Muscle layer of colon (tissue), 2 donors: ENCODE data around the gene C8B.

Experiments
- H3K27ac ChIP-seq: one replicate; pipeline ENCODE4 v1.7.0; 2013; ENCODE audit warnings: low read depth, mild to moderate bottlenecking, low read length, moderate library complexity
- H3K27me3 ChIP-seq, 2 donors: one replicate each; pipeline ENCODE4 v1.7.0; 2013; ENCODE audit warnings: low read length in 2 of 2, mild to moderate bottlenecking in 2 of 2; ENCODE audit not compliant: insufficient read depth in 2 of 2, control insufficient read depth in 1 of 2
- H3K36me3 ChIP-seq: one replicate; pipeline ENCODE4 v1.7.0; 2013; ENCODE audit warnings: mild to moderate bottlenecking, low read length; ENCODE audit not compliant: insufficient read depth
- H3K4me1 ChIP-seq: one replicate; pipeline ENCODE4 v1.7.0; 2013; ENCODE audit warnings: mild to moderate bottlenecking, low read length; ENCODE audit not compliant: insufficient read depth
- H3K4me3 ChIP-seq, 2 donors: one replicate each; pipeline ENCODE4 v1.7.0; 2013; ENCODE audit warnings: low read length in 2 of 2, low read depth in 1 of 2, mild to moderate bottlenecking in 1 of 2, moderate library complexity in 1 of 2
- H3K9ac ChIP-seq: one replicate; pipeline ENCODE4 v1.7.0; 2013; ENCODE audit warnings: low read length
- H3K9me3 ChIP-seq: one replicate; pipeline ENCODE4 v1.7.0; 2013; ENCODE audit warnings: mild to moderate bottlenecking, low read length
- donor health status: abdominal sarcoma.
- donor health status: Adenocarcinoma of cecum.

The C8B gene

DNA sequence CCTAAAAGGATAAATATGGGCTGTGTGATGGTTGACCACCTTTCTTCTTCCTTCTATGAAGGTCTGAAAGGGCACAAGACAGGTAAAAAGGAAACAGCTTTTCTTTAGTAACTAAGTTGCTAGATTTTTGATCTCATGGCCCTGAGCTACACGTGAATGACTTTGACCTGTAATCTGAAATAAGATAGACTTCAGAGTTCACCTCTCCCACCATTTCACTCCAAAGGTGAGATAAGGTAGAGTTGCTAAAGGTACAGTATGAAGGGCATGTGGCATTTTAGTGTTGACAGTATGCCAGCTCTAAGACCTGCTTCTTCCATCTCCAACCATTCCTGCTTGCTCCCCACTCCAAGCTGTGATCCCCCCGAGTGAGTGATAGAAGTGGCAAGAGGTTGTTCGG lies 25.8 kb upstream of the C8B start:
- H3K36me3 ChIP-seq, result no peaks in the 10 kb centered on the region
- no peak overlapping the region for H3K4me3 ChIP-seq
- H3K4me1 ChIP-seq, result no peaks in the 10 kb centered on the region
- no peaks in the 10 kb centered on the region for H3K9me3 ChIP-seq
- H3K9ac ChIP-seq, result no peak overlapping the region
- no peaks in the 10 kb centered on the region for H3K27me3 ChIP-seq
- H3K27ac ChIP-seq, result no peak overlapping the region

DNA sequence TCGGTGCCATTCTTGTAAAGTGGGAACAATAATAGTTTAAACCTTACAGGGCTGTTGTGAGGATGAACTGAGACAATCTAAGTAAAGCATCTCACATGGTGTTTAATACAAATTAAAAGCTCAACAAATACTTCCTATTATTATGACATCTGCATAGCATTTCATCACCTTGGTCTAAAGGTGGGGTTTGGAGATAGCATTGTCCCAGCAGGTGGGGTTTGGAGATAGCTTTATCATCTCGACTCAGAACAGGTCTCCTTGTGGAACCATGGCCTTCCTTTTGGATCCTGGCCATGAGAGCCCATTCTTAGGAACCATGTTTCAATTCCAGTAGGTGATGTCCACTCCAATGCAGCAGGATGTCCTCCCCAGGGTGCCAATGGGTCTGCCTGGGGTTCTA lies 20.6 kb upstream of the C8B start:
- H3K36me3 ChIP-seq, result no peaks in the 10 kb centered on the region
- H3K9ac ChIP-seq, result no peak overlapping the region
- no peaks in the 10 kb centered on the region for H3K27me3 ChIP-seq
- no peaks in the 10 kb centered on the region for H3K4me1 ChIP-seq
- no peak overlapping the region for H3K27ac ChIP-seq
- no peaks in the 10 kb centered on the region for H3K9me3 ChIP-seq
- H3K4me3 ChIP-seq, result no peak overlapping the region

DNA sequence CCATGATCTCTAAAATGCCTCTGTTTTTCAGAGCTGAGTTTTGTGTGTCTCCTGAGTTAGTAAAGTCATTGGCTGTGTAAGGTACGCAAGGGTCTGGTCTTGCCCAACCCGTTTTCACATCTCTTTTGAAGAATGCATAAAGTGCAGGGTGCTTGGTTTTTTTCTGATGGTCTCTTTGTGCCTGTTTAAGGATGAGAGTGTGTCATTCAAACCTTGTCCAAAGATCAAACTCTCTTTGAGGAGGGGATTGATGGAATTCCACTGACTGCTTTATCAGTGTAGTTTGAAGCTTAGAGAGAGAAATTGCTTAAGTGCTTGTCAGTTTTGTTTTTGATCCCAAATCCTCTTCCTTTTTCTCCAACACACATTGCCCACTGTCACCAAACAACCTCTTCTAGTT lies 20.0 kb upstream of the C8B start:
- Histone ChIP-seq H3K27ac (no peak overlapping the region), H3K4me1 (no peaks in the 10 kb centered on the region), H3K36me3 (no peaks in the 10 kb centered on the region), H3K9me3 (no peaks in the 10 kb centered on the region), H3K27me3 (no peaks in the 10 kb centered on the region), H3K4me3 (no peak overlapping the region), H3K9ac (no peak overlapping the region)

DNA sequence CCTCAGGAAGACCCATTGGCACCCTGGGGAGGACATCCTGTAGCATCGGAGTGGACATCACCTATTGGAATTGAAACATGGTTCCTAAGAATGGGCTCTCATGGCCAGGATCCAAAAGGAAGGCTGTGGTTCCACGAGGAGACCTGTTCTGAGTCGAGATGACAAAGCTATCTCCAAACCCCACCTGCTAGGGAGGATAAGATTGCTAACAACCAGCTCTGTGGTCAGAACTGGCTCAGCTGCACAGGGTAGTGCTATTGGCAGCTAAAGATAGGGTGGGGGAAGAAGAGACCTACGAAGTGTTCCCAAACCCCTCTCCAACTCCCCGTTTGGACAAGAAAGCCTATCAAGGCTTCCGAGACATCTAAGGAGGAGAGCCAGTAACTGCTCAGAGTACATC lies 17.7 kb upstream of the C8B start:
- no peak overlapping the region for H3K9ac ChIP-seq
- no peaks in the 10 kb centered on the region for H3K9me3 ChIP-seq
- H3K36me3 ChIP-seq, result no peaks in the 10 kb centered on the region
- no peaks in the 10 kb centered on the region for H3K27me3 ChIP-seq
- no peak overlapping the region for H3K27ac ChIP-seq
- no peaks in the 10 kb centered on the region for H3K4me1 ChIP-seq
- no peak overlapping the region for H3K4me3 ChIP-seq

DNA sequence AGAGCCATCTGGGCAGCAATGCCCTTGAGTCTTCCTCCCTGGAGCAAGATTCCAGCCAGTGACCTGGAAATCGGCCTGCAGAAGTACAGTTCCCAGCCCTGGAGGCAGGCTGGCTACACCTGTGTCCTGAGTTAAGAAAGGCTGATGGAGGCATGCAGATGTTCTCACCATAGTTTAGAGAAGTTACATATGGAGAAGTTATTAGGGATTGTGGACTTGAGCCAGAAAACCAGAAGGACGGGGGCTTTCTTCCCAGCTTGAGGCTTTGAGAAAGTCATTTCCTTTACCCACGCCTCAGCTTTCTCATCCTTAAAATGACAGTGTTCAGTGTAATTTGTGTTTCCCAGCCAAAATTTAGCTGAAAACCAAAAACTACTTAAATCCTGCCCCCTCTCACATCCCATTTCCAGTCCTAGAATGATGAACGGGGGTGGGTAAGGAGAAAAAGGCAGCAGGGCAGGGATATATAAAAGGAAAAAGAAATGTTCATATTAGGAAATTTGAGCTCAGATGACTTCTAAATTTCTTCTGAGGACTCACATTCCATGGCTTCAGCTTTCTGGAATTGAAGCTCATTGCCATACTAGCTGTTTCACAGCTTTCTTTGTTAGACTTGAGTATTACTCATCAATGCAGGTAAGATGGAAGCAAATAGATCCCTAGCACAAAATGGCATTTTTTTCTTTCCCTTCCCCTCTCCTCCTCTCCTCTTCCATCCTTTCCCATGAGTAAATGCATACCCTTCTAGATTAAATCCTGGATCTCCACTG lies 14.4 kb upstream of the C8B start:
- H3K27me3 ChIP-seq, result no peaks in the 10 kb centered on the region
- no peaks in the 10 kb centered on the region for H3K4me1 ChIP-seq
- no peaks in the 10 kb centered on the region for H3K9me3 ChIP-seq
- no peak overlapping the region for H3K27ac ChIP-seq
- no peaks in the 10 kb centered on the region for H3K36me3 ChIP-seq
- no peak overlapping the region for H3K9ac ChIP-seq
- no peak overlapping the region for H3K4me3 ChIP-seq

DNA sequence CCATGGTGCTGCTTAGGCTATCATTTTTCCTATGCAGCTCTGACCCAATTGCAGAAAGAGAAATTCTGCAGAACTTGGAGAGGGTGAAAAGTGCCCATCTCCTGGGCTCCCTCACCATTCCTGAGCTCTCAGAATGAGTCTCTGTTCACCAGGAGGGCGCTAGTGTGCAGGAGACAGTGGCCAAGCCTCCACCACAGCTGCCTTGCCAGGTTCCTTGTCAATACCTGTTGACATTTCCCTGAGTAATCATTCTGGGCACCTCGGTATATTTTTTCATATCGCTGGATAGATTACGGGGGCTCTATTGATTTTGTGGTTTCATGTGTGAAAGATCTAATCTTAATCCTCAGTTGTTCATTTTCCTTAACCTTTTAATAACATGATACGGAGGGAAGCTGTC lies 13.0 kb upstream of the C8B start:
- Histone ChIP-seq H3K27ac (no peak overlapping the region), H3K27me3 (no peaks in the 10 kb centered on the region), H3K9me3 (no peaks in the 10 kb centered on the region), H3K4me3 (no peak overlapping the region), H3K36me3 (no peaks in the 10 kb centered on the region), H3K9ac (no peak overlapping the region), H3K4me1 (no peaks in the 10 kb centered on the region)

DNA sequence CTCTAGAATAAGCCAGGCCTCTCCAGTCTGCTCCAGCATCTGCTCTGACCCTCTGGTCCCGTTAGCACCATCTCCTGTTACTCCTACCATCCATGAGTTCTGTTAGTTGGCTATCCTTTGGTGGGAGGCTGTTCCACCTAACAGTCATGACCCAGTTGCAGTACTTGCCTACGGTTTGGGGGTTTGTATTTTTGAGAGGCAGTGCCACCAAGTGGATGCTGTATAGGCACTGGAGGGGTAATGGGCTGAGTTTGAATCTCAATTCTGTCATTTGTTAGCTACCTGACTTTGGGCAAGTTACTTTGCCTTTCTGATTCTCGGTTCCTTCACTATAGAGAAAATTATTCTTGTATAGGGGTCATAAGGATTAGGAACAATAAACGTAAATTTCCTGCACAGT lies 12.1 kb upstream of the C8B start:
- no peaks in the 10 kb centered on the region for H3K27me3 ChIP-seq
- H3K27ac ChIP-seq, result no peak overlapping the region
- no peaks in the 10 kb centered on the region for H3K36me3 ChIP-seq
- no peak overlapping the region for H3K9ac ChIP-seq
- H3K9me3 ChIP-seq, result no peaks in the 10 kb centered on the region
- H3K4me1 ChIP-seq, result no peaks in the 10 kb centered on the region
- H3K4me3 ChIP-seq, result no peak overlapping the region

DNA sequence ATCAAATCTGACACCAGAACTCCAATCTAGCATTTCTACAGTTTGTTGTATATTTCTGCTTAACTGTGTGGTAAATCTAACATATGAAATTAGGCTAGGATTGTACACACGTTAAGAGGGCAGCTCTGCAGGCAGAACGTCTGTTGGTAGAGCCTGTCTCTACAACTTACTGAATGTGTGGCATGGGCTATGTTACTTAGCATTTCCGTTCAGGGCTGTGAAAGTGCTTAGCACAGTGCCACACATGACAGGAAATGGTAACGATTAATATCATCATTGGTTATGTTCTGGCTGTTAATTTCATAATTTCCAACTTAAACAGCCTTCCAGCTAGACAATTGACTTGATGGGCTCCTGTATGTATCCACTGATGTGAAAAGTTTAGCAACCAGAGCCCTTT lies 9.6 kb upstream of the C8B start:
- Histone ChIP-seq H3K9ac (no peak overlapping the region), H3K9me3 (no peaks in the 10 kb centered on the region), H3K36me3 (no peaks in the 10 kb centered on the region), H3K4me1 (no peaks in the 10 kb centered on the region), H3K27ac (no peak overlapping the region), H3K27me3 (no peaks in the 10 kb centered on the region), H3K4me3 (no peak overlapping the region)

DNA sequence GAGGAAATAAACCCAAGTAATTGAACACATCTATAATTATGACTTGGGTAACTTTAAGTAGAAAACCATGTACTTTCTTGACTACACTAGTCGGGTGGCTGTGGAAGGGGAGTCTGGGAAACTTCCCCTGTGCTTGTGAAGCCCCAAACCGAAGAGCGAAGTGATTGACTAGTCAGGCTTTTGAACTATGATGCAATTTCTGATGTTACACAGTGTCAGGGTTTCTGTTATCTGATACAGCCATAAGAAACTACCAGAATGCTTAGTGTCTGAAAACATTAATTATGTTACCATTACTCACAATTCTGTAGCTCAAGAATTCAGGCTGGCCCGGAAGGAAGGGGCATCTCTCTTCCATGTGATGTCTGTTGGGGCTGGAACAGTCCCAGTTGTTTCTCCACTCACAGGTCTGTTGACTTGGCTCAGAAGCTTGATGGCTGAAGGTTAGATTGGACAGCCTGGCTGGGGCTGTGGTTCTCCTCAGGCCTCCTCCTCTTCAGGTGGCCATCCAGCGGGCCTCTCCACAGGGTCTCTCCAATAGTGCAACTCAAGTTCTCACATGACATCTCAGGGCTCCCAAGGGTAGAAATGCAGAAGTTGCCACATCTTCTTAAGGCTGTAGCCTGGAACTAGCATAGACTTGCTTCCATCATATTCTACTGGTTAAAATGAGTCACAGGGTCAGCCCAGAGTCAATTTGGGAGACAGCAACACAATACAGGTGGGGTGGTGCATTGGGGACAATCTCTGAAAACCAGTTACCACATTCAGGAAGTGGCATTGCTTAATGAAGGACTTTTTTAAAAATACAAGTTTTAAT lies 8.3 kb upstream of the C8B start:
- Histone ChIP-seq H3K9ac (no peak overlapping the region), H3K27ac (no peak overlapping the region), H3K36me3 (no peaks in the 10 kb centered on the region)

DNA sequence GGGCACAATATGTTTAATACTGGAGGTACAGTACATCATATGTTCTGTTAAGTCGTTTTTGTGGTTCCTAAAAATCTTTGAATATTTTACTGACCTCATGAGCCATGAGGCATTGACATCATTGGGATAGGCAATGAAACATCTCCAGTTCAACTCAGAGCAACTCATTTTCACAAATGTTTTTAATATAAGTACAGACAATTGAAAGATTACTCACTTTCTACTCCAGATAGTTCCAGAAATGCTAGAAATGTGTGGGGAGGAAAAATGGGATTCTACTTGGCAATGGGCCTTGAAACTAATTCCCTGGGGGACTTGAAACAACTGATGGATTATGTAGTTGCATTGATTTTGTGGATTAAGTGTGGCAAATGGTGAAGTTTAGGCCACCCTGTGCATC lies 7.2 kb upstream of the C8B start:
- Histone ChIP-seq H3K27me3 (no peaks in the 10 kb centered on the region), H3K36me3 (no peaks in the 10 kb centered on the region), H3K27ac (no peak overlapping the region), H3K9ac (no peak overlapping the region), H3K4me3 (no peak overlapping the region), H3K4me1 (no peaks in the 10 kb centered on the region), H3K9me3 (no peaks in the 10 kb centered on the region)

More for the DNA sequence above, 8.3 kb upstream of the C8B start:
- Histone ChIP-seq H3K27me3 (no peaks in the 10 kb centered on the region), H3K9me3 (no peaks in the 10 kb centered on the region), H3K4me3 (no peak overlapping the region), H3K4me1 (no peaks in the 10 kb centered on the region)

DNA sequence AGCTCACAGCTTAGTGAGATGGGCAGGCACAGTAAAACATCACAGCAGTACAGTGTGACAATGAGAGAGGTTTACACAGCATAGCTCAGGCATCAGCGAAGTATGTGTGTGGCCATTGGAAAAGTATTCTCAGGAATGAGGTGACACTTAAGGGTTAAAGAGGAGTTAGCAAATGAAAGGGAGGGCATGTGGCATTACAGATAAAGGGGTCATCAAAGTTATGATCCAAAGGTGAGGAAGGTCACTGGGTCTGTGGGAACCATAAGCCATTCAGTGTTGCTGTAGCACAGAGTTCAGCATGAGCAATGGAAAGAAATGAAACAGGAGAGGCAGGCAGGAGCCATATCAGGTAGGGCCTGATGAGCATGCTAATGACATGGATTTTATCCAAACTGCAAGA lies 4.5 kb upstream of the C8B start:
- Histone ChIP-seq H3K27me3 (no peaks in the 10 kb centered on the region), H3K9ac (no peak overlapping the region), H3K9me3 (no peaks in the 10 kb centered on the region), H3K4me3 (no peak overlapping the region), H3K36me3 (no peaks in the 10 kb centered on the region), H3K27ac (no peak overlapping the region), H3K4me1 (no peaks in the 10 kb centered on the region)
